Measurements from ENCODE around the gene RFC1. TPM values are rescaled to one million over a fixed set of nuclear protein-coding genes. Genes with fewer than 3 reads are reported as not detected.

RFC1 gene
- total RNA-seq, 4 donors from 2014 or later = 17.2 to 30.6 (median 18.6) TPM

DNA sequence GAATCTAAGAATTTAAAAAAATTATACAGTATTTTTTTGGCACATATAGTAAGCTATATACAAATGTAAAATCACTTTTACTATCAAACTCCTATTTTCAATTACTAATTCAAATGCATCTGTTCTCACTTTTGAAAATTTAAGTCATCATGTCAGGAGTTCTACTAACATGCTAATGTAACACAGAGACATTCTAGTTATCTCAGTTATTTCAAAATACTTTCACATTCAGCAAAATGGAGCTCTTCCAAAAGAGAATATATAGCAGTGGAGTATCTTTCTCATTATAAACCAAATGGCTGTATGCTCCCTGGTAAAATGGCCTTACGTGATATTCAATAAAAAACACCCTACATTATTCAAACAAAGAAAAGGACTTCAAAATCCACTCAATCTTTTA is 42.3 kb downstream of the RFC1 start:
- H3K27ac ChIP-seq = no peak overlapping the region
- H3K36me3 ChIP-seq = peaks cover 0 to 22% (median 6%) of the 10 kb centered on the region in 4 donors

DNA sequence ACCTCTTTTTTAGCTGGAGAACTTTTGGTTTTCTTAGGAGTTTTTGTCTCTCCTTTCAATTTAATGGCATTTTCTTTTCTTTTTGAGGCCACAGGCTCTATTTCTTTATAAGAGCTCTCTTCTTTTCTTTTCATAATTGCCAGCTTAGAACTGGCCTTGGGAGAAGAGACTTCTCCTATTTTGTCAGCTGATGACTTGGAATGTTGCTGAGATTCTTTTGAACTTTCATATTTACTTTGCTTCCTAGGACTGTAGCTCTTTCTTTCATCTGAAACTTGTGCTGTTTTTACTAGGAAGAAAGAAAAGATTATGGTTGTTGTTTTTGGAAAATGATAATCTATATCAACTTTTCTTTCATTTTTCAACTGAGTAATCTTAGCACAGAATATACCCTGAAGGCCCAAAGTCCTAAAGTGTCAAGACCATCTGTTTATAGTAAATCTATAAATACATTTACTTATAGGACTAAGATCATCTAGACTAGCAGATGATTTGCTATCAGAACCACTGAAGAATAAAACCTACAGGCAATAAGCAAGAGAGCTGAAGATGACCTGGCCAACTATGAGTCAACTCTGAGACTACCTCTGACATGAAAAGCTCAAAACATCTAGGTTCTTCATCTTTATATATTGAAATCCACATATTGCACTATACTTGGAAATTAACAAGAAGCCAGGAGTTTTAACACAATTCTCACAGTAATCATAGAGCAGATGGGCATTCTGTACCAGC is 45.6 kb downstream of the RFC1 start:
- TF ChIP-seq POLR2A (IDR thresholded peaks at IDR 0.05) = no peak
- TF ChIP-seq EP300 (IDR thresholded peaks at IDR 0.05; ENCODE audit: low read depth) = no peak
- DNase-seq = no peak
- Histone ChIP-seq H3K9me3 (no peaks in the 10 kb centered on the region), H3K36me3 (peaks cover 0 to 15% (median 5%) of the 10 kb centered on the region in 4 donors), H3K4me1 (no peaks in the 10 kb centered on the region), H3K4me3 (no peak overlapping the region), H3K27ac (no peak overlapping the region), H3K27me3 (no peaks in the 10 kb centered on the region)
- intact Hi-C loops (cut with DNase I; ENCODE audit: low total_unique reads) (no loop called here), in situ Hi-C loops (cut with MboI; ENCODE audit: low pct_ligation_motif_present in 1 of 4, low pct_unique_long_range_greater_than_20kb in 1 of 4, low sequenced_read_pairs in 3 of 4) (no loop called here)

More for the DNA sequence above, 42.3 kb downstream of the RFC1 start:
- no peaks in the 10 kb centered on the region for H3K4me1 ChIP-seq
- intact Hi-C loops (cut with DNase I; ENCODE audit: low total_unique reads) = no loop called here
- no peak for DNase-seq
- in situ Hi-C loops (cut with MboI; ENCODE audit: low pct_ligation_motif_present in 1 of 4, low pct_unique_long_range_greater_than_20kb in 1 of 4, low sequenced_read_pairs in 3 of 4) = no loop called here
- 73 to 84% methylated on average over 1 of the region's 1 CpG for WGBS, 2 donors (ENCODE audit: low coverage in 1 of 2)
- no peaks in the 10 kb centered on the region for H3K9me3 ChIP-seq
- no peak overlapping the region for H3K4me3 ChIP-seq
- H3K27me3 ChIP-seq = no peaks in the 10 kb centered on the region
- TF ChIP-seq POLR2A (IDR thresholded peaks at IDR 0.05) (no peak), POLR2AphosphoS5 (IDR thresholded peaks at IDR 0.05) (no peak), EP300 (IDR thresholded peaks at IDR 0.05; ENCODE audit: low read depth) (no peak)
- TF ChIP-seq, protein P1, sequence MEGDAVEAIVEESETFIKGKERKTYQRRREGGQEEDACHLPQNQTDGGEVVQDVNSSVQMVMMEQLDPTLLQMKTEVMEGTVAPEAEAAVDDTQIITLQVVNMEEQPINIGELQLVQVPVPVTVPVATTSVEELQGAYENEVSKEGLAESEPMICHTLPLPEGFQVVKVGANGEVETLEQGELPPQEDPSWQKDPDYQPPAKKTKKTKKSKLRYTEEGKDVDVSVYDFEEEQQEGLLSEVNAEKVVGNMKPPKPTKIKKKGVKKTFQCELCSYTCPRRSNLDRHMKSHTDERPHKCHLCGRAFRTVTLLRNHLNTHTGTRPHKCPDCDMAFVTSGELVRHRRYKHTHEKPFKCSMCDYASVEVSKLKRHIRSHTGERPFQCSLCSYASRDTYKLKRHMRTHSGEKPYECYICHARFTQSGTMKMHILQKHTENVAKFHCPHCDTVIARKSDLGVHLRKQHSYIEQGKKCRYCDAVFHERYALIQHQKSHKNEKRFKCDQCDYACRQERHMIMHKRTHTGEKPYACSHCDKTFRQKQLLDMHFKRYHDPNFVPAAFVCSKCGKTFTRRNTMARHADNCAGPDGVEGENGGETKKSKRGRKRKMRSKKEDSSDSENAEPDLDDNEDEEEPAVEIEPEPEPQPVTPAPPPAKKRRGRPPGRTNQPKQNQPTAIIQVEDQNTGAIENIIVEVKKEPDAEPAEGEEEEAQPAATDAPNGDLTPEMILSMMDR (IDR thresholded peaks at IDR 0.05) = no peak

DNA sequence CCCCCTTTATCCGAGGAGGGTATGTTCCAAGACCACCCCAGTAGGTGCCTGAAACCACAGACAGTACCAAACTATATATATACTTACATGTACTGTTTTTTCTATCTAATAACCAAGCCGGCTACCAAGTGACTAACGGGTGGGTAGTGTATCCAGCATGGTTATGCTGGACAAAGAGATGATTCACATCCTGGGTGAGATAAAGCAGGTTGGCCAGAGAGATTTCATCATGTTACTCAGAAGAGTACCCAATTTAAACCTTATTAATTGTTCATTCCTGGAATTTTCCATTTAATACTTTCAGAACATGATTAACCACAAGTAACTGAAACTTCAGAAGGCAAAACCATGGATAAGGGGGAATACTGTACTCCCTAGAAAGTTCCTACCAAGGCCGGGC is 46.5 kb downstream of the RFC1 start:
- TF ChIP-seq, protein P1 (IDR thresholded peaks at IDR 0.05) = no peak
- no peak for TF ChIP-seq POLR2A (IDR thresholded peaks at IDR 0.05)
- no peak for TF ChIP-seq EP300 (IDR thresholded peaks at IDR 0.05; ENCODE audit: low read depth)
- TF ChIP-seq POLR2AphosphoS5 (IDR thresholded peaks at IDR 0.05) = no peak
- Histone ChIP-seq H3K27ac (no peak overlapping the region), H3K4me3 (no peak overlapping the region), H3K4me1 (no peaks in the 10 kb centered on the region), H3K9me3 (no peaks in the 10 kb centered on the region), H3K36me3 (peaks cover 0 to 20% (median 5%) of the 10 kb centered on the region in 4 donors), H3K27me3 (no peaks in the 10 kb centered on the region)
- no peak for DNase-seq
- 93 to 98% methylated on average over 3 to 4 of the region's 4 CpGs for WGBS, 2 donors (ENCODE audit: low coverage in 1 of 2)
- in situ Hi-C loops (cut with MboI; ENCODE audit: low pct_ligation_motif_present in 1 of 4, low pct_unique_long_range_greater_than_20kb in 1 of 4, low sequenced_read_pairs in 3 of 4) = no loop called here
- intact Hi-C loops (cut with DNase I; ENCODE audit: low total_unique reads) = no loop called here

DNA sequence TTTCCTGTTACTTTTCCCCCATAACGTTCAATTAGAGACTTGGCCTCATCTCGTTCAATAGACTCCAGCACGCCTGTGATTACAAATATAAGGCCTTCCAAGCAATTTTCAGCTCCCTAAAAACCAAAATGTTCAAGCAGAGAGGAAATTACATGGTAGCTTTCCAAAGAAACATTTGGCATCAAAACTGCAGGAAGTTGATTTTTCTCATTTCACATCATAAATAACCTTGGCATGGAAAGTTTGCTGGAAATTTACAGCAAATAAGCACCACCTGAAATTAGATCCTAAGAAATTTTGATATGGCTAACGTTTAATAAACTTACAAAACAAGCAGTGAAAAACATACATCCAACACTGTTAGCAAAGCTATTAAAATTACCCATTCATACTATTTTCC is 53.3 kb downstream of the RFC1 start:
- intact Hi-C loops (cut with DNase I; ENCODE audit: low total_unique reads) = no loop called here
- H3K4me3 ChIP-seq = no peak overlapping the region
- TF ChIP-seq POLR2A (IDR thresholded peaks at IDR 0.05) (no peak), POLR2AphosphoS5 (IDR thresholded peaks at IDR 0.05) (no peak)
- no peaks in the 10 kb centered on the region for H3K4me1 ChIP-seq
- no peak for DNase-seq
- H3K36me3 ChIP-seq = peaks cover 0 to 33% (median 16%) of the 10 kb centered on the region in 4 donors
- WGBS, 2 donors (ENCODE audit: low coverage in 1 of 2) = 52 to 57% methylated on average over 4 of the region's 4 CpGs
- no peaks in the 10 kb centered on the region for H3K9me3 ChIP-seq
- H3K27ac ChIP-seq = no peak overlapping the region
- in situ Hi-C loops (cut with MboI; ENCODE audit: low pct_ligation_motif_present in 1 of 4, low pct_unique_long_range_greater_than_20kb in 1 of 4, low sequenced_read_pairs in 3 of 4) = no loop called here
- no peaks in the 10 kb centered on the region for H3K27me3 ChIP-seq

DNA sequence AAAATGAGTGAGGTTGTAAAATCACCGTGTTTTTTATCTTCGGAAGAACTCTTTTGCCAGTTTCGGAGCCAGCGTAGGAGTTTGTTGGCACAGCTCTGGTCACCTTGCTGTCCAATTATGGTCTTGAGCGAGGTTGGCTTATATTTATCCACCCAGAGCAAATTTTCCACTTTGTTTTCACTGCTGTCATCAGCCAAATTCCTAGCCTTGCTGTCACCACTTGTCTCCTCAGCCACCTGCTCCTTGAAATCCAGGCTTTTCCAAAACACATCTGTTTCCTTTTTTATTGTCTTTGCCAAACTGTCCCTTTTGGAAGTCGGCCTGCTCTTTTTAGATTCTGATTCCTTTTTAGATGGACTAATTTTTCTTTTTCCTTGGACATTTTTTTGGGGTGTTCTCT is 57.6 kb downstream of the RFC1 start:
- in situ Hi-C loops (cut with MboI; ENCODE audit: low pct_ligation_motif_present in 1 of 4, low pct_unique_long_range_greater_than_20kb in 1 of 4, low sequenced_read_pairs in 3 of 4) = no loop called here
- intact Hi-C loops (cut with DNase I; ENCODE audit: low total_unique reads) = no loop called here
- H3K36me3 ChIP-seq = peaks cover 0 to 32% (median 16%) of the 10 kb centered on the region in 4 donors
- no peak overlapping the region for H3K27ac ChIP-seq
- WGBS, 2 donors (ENCODE audit: low coverage in 1 of 2) = 84 to 91% methylated on average over 6 of the region's 6 CpGs
- DNase-seq = no peak
- no peaks in the 10 kb centered on the region for H3K9me3 ChIP-seq
- TF ChIP-seq POLR2A (IDR thresholded peaks at IDR 0.05) (no peak), POLR2AphosphoS5 (IDR thresholded peaks at IDR 0.05) (no peak), EP300 (IDR thresholded peaks at IDR 0.05; ENCODE audit: low read depth) (no peak)
- TF ChIP-seq, protein P1 (IDR thresholded peaks at IDR 0.05) = no peak
- H3K4me3 ChIP-seq = no peak overlapping the region
- no peaks in the 10 kb centered on the region for H3K4me1 ChIP-seq
- no peaks in the 10 kb centered on the region for H3K27me3 ChIP-seq
